PC-3 (cell line): ENCODE data around the gene CXXC5. TPM values are rescaled to one million over a fixed set of nuclear protein-coding genes. Genes with fewer than 3 reads are reported as not detected.
"Not testable (repeated sequence)": the region's sequence is repeated elsewhere in the genome, so short reads cannot be mapped to it uniquely, and the experiment has no call there.

Source experiments
- ATAC-seq: fragments of 200-7000 bp; cut with Tn5 transposase; 2 replicates; pipeline ENCODE4 v1.9.1; 2020; ENCODE audit warnings: mild to moderate bottlenecking, moderate library complexity
- BruUV-seq: library from RNA; stranded (reverse); fragments of 400-500 nt; replicated peaks from 2 replicates; lab custom pipeline; 2021; lab: Mats Ljungman, UMichigan
- CTCF ChIA-PET: fragments of 300-600 bp; sonication (Branson Sonifier 250); formaldehyde crosslinking; loops from one replicate; lab custom pipeline; 2022; ENCODE audit warnings: antibody characterized with exemption; lab: Charles Lee
- POLR2A ChIA-PET: fragments of 300-600 bp; sonication (Branson Sonifier 250); formaldehyde crosslinking; loops from one replicate; lab custom pipeline; 2022; ENCODE audit warnings: antibody characterized with exemption; ENCODE audit not compliant: unreplicated experiment; lab: Charles Lee
- DNase-seq: peaks from one replicate; pipeline ENCODE4 v3.0.0-alpha.2; 2015
- H2AFZ ChIP-seq: fragments of 300-600 bp; sonication (generic); 2 replicates; pipeline ENCODE4 v1.6.0; 2016; ENCODE audit warnings: antibody characterized with exemption, low read length
- H3F3A ChIP-seq: fragments of 300-600 bp; sonication (generic); one replicate; pipeline ENCODE4 v1.6.0; 2017; ENCODE audit warnings: antibody characterized with exemption, low read length, control low read depth, mild to moderate bottlenecking; ENCODE audit not compliant: unreplicated experiment
- H3K27ac ChIP-seq: fragments of 300-600 bp; sonication (generic); 2 replicates; pipeline ENCODE4 v1.5.1; 2016; ENCODE audit warnings: mild to moderate bottlenecking, low read length
- H3K27me3 ChIP-seq: fragments of 300-600 bp; sonication (generic); 2 replicates; pipeline ENCODE4 v1.6.1; 2016; ENCODE audit warnings: low read length, mixed read lengths
- H3K36me3 ChIP-seq: fragments of 300-600 bp; sonication (generic); 2 replicates; pipeline ENCODE4 v1.6.1; 2016; ENCODE audit warnings: low read depth, mixed run types, low read length, mixed read lengths
- H3K4me1 ChIP-seq: fragments of 300-600 bp; sonication (generic); 2 replicates; pipeline ENCODE4 v1.5.1; 2016; ENCODE audit warnings: low read length; ENCODE audit not compliant: insufficient read depth
- H3K4me2 ChIP-seq: fragments of 300-600 bp; sonication (generic); 2 replicates; pipeline ENCODE4 v1.6.0; 2016; ENCODE audit warnings: low read length
- H3K4me3 ChIP-seq: fragments of 300-600 bp; sonication (generic); 2 replicates; pipeline ENCODE4 v1.5.1; 2016; ENCODE audit warnings: mild to moderate bottlenecking, low read length, mixed read lengths
- H3K79me2 ChIP-seq: fragments of 300-600 bp; sonication (generic); 2 replicates; pipeline ENCODE4 v1.6.1; 2017; ENCODE audit warnings: low read length, mixed read lengths
- H3K9ac ChIP-seq: fragments of 300-600 bp; sonication (generic); 2 replicates; pipeline ENCODE4 v1.6.0; 2016; ENCODE audit warnings: mild to moderate bottlenecking, low read length
- H3K9me2 ChIP-seq: fragments of 300-600 bp; sonication (generic); replicated peaks from 2 replicates; pipeline ENCODE4 v1.6.1; 2016; ENCODE audit warnings: mixed run types, low read length, mixed read lengths
- H3K9me3 ChIP-seq: fragments of 300-600 bp; sonication (generic); 2 replicates; pipeline ENCODE4 v1.6.1; 2016; ENCODE audit warnings: low read length, mixed read lengths
- H4K20me1 ChIP-seq: fragments of 300-600 bp; sonication (generic); 2 replicates; pipeline ENCODE4 v1.6.1; 2016; ENCODE audit warnings: low read length, mixed read lengths
- EZH2 ChIP-seq: fragments of 300-600 bp; sonication (generic); IDR thresholded peaks from one replicate; pipeline ENCODE4 v1.6.1; 2017; ENCODE audit warnings: antibody characterized with exemption, mild to moderate bottlenecking, low read length; ENCODE audit not compliant: unreplicated experiment
- EZH2phosphoT487 ChIP-seq: fragments of 300-600 bp; sonication (generic); IDR thresholded peaks from 2 replicates; pipeline ENCODE4 v1.6.1; 2018; ENCODE audit warnings: mild to moderate bottlenecking, antibody characterized with exemption, low read length, borderline replicate concordance
- intact Hi-C: fragments of 100-400 bp; cut with micrococcal nuclease; formaldehyde crosslinking; loops from 2 replicates; pipeline ENCODE4 v1.9.0; 2023
- total RNA-seq: library from RNA; depleted of rRNA; stranded (reverse); fragments of >200 nt; gene quantifications from 2 replicates; pipeline ENCODE4 v1.2.3, GENCODE V29; 2014
- TF ChIP-seq, protein P1 (sequence below): fragments of 300-600 bp; sonication (generic); conservative IDR thresholded peaks from 2 replicates; pipeline ENCODE4 v1.5.1; 2017; ENCODE audit warnings: antibody characterized with exemption, low read depth, mild to moderate bottlenecking, low read length

CXXC5 gene
- total RNA-seq, 1 experiment from 2014 or later, result 31.1 TPM

DNA sequence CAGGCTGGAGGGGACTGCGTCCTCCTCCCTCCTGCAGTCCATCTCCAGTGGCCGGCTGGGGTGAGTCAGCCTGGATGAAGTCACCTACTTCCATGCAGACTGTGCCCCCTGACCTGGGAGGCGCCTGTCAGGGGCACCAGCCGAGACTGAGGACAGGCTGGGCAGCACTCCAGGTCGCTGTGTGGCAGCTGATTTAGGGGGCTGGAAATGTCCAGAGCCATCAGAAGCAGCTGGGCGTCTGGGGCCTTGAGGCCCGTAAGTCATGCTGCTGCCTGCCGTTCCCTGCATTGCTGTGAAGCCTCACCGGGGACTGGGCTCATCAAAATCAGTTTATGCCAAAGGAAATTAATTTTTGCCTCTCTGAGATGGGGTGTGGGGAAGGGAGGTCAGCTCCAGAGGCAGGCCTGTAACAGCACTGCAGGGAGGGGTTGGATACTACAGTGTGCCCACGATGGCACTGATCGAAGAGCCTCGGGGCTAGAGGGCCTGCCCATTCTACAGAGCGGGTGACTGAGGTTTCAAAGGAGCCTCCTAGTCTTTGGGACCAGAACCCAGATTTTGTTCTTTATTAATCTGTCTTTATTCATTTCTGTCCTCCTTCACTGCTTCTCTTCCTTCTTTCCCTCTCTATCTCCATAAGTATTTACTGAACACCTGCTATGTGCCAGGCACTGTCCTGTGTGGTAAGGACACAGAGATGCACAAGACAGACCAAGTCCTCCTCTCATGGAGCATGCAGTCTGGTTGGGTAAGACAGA, 77.1 kb downstream of the CXXC5 start:
- H3K79me2 ChIP-seq, result no peaks in the 10 kb centered on the region
- no TSS peak for BruUV-seq
- ChIA-PET POLR2A (no interaction called here), CTCF (no interaction called here)
- H2AFZ ChIP-seq, result no peak overlapping the region
- intact Hi-C loops, result no loop called here
- TF ChIP-seq EZH2phosphoT487 (no peak), EZH2 (no peak)
- TF ChIP-seq, protein P1, sequence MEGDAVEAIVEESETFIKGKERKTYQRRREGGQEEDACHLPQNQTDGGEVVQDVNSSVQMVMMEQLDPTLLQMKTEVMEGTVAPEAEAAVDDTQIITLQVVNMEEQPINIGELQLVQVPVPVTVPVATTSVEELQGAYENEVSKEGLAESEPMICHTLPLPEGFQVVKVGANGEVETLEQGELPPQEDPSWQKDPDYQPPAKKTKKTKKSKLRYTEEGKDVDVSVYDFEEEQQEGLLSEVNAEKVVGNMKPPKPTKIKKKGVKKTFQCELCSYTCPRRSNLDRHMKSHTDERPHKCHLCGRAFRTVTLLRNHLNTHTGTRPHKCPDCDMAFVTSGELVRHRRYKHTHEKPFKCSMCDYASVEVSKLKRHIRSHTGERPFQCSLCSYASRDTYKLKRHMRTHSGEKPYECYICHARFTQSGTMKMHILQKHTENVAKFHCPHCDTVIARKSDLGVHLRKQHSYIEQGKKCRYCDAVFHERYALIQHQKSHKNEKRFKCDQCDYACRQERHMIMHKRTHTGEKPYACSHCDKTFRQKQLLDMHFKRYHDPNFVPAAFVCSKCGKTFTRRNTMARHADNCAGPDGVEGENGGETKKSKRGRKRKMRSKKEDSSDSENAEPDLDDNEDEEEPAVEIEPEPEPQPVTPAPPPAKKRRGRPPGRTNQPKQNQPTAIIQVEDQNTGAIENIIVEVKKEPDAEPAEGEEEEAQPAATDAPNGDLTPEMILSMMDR, result no peak
- no peaks in the 10 kb centered on the region for H3K36me3 ChIP-seq
- peak; percentile 35 for DNase-seq
- no peaks in the 10 kb centered on the region for H3K27me3 ChIP-seq
- H3K27ac ChIP-seq, result no peak overlapping the region
- no peaks in the 10 kb centered on the region for H3F3A ChIP-seq
- ATAC-seq, result peak; percentile 92
- H3K4me3 ChIP-seq, result no peak overlapping the region
- H3K9me2 ChIP-seq, result no peaks in the 10 kb centered on the region
- no peaks in the 10 kb centered on the region for H4K20me1 ChIP-seq
- no peak overlapping the region for H3K4me2 ChIP-seq
- H3K4me1 ChIP-seq, result no peaks in the 10 kb centered on the region; the same call in 1 of the 2 replicates
- no peak overlapping the region for H3K9ac ChIP-seq
- H3K9me3 ChIP-seq, result no peaks in the 10 kb centered on the region

DNA sequence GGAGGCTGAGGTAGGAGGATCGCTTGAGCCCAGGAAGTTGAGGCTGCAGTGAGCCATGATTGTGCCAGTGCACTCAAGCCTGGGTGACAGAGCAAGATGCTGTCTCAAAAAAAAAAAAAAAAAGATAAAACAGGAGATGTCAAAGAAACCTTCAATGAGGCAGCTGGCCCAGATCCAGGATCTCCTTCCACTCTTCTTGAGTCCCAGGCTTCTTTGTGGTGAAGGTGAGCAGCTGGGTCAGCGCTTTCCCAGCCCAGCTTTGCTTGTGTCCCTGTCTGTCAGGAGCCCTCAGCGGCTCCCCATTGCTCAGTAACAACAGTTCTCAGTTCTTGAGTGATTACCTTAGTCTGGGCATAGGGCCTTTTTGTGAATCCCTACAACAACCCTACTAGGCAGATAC, 78.1 kb downstream of the CXXC5 start:
- ChIA-PET POLR2A (no interaction called here), CTCF (no interaction called here)
- Histone ChIP-seq H3K79me2 (no peaks in the 10 kb centered on the region), H3K36me3 (no peaks in the 10 kb centered on the region), H4K20me1 (no peaks in the 10 kb centered on the region), H3K4me3 (no peak overlapping the region), H3F3A (no peaks in the 10 kb centered on the region), H3K27ac (no peak overlapping the region), H3K4me2 (no peak overlapping the region), H3K9me2 (no peaks in the 10 kb centered on the region), H3K9ac (no peak overlapping the region), H3K9me3 (no peaks in the 10 kb centered on the region), H3K4me1 (no peaks in the 10 kb centered on the region; the same call in 1 of the 2 replicates), H3K27me3 (no peaks in the 10 kb centered on the region), H2AFZ (no peak overlapping the region)
- DNase-seq (no peak), ATAC-seq (no peak)
- TF ChIP-seq EZH2 (no peak), EZH2phosphoT487 (no peak)
- TF ChIP-seq, protein P1, result no peak
- intact Hi-C loops, result no loop called here
- BruUV-seq, result no TSS peak

DNA sequence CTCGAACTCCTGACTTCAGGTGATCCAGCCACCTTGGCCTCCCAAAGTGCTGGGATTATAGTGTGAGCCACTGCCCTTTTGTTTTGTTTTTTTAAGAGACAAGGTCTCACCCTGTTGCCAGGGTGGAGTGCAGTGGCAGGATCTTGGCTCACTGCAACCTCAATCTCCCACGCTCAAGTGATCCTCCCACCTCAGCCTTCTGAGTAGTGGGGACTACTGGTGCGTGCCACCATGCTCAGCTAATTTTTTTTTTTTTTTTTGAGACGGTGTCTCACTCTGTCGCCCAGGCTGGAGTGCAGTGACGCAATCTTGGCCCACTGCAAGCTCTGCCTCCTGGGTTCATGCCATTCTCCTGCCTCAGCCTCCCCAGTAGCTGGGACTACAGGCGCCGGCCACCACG, 79.5 kb downstream of the CXXC5 start:
- H4K20me1 ChIP-seq, H3K27me3 ChIP-seq, H3K9ac ChIP-seq, H3K79me2 ChIP-seq, intact Hi-C loops, BruUV-seq, CTCF ChIA-PET, H3K9me3 ChIP-seq, H3K4me2 ChIP-seq, ATAC-seq, H3K4me3 ChIP-seq, H3F3A ChIP-seq, H2AFZ ChIP-seq, POLR2A ChIA-PET, H3K36me3 ChIP-seq, H3K27ac ChIP-seq, DNase-seq, H3K4me1 ChIP-seq, H3K9me2 ChIP-seq: not testable (repeated sequence)
